GM12878 (cell line): ENCODE measurements around the gene DDX4. TPM values are rescaled to one million over a fixed set of nuclear protein-coding genes. Genes with fewer than 3 reads are reported as not detected.

ENCODE experiments used
- ATAC-seq: fragments of 200-7000 bp; cut with Tn5 transposase; 3 replicates; pipeline ENCODE4 v1.9.1; 2020; ENCODE audit warnings: mild to moderate bottlenecking, moderate library complexity
- BruUV-seq: library from RNA; stranded (reverse); fragments of 400-500 nt; replicated peaks from 2 replicates; lab custom pipeline; 2021; lab: Mats Ljungman, UMichigan
- CTCF ChIA-PET: fragments of 300-600 bp; sonication (Branson Sonifier 250); formaldehyde crosslinking; extraction: SDS; loops from one replicate; lab custom pipeline; 2021; ENCODE audit warnings: inconsistent platforms; lab: Yijun Ruan, JAX
- POLR2A ChIA-PET: fragments of 350-600 bp; formaldehyde crosslinking; extraction: SDS; loops from one replicate; lab custom pipeline; 2021; ENCODE audit warnings: inconsistent platforms; lab: Charles Lee
- RAD21 ChIA-PET: fragments of 300-600 bp; sonication (Branson Sonifier 250); formaldehyde crosslinking; loops from one replicate; lab custom pipeline; 2023; ENCODE audit warnings: antibody characterized with exemption; ENCODE audit not compliant: unreplicated experiment; lab: Charles Lee
- SMC1A ChIA-PET: fragments of 300-600 bp; sonication (Branson Sonifier 250); formaldehyde crosslinking; loops from one replicate; lab custom pipeline; 2023; ENCODE audit not compliant: unreplicated experiment, uncharacterized antibody; lab: Charles Lee
- DNase-seq: peaks from one replicate; pipeline ENCODE4 v3.0.0-alpha.2; 2011; ENCODE audit warnings: low read depth, low spot score
- FAIRE-seq: peaks from 3 replicates; lab custom pipeline; 2011; peaks lifted over from hg19 to GRCh38; lab: Jason Lieb, UNC
- H2AFZ ChIP-seq: 2 replicates; pipeline ENCODE4 v1.6.0; 2011; ENCODE audit warnings: low read depth, low read length, control low read depth; ENCODE audit not compliant: control insufficient read depth
- H3K27ac ChIP-seq: 2 replicates; pipeline ENCODE4 v1.5.1; 2011; ENCODE audit warnings: control low read depth; ENCODE audit not compliant: control insufficient read depth, insufficient read depth
- H3K27me3 ChIP-seq, 2 experiments: replicated peaks in 1 of 2; 2 replicates each; pipeline versions ENCODE4 v1.6.0 to v1.6.1; 2011; ENCODE audit warnings: low read length in 1 of 2; ENCODE audit not compliant: control insufficient read depth in 2 of 2, insufficient read depth in 2 of 2
- H3K36me3 ChIP-seq, 2 experiments: 2 replicates each; pipeline ENCODE4 v1.5.1; 2011; ENCODE audit warnings: low read length in 1 of 2; ENCODE audit not compliant: control insufficient read depth in 2 of 2, insufficient read depth in 2 of 2
- H3K4me1 ChIP-seq: 2 replicates; pipeline ENCODE4 v1.6.1; 2011; ENCODE audit warnings: mild to moderate bottlenecking, low read length, moderate library complexity, mixed read lengths; ENCODE audit not compliant: control insufficient read depth, insufficient read depth
- H3K4me2 ChIP-seq: 2 replicates; pipeline ENCODE4 v1.6.0; 2011; ENCODE audit warnings: control low read depth; ENCODE audit not compliant: control insufficient read depth, insufficient read depth
- H3K4me3 ChIP-seq: fragments of 200-600 bp; sonication (generic); 2 replicates; pipeline ENCODE4 v1.5.1; 2016
- H3K79me2 ChIP-seq: 2 replicates; pipeline ENCODE4 v1.6.0; 2011; ENCODE audit warnings: low read length; ENCODE audit not compliant: control insufficient read depth, insufficient read depth
- H3K9ac ChIP-seq: 2 replicates; pipeline ENCODE4 v1.8.0; 2011; ENCODE audit warnings: low read length, control low read depth, mixed read lengths; ENCODE audit not compliant: control insufficient read depth, insufficient read depth
- H3K9me3 ChIP-seq: replicated peaks from 3 replicates; pipeline ENCODE4 v1.5.1; 2011; ENCODE audit warnings: mild to moderate bottlenecking, low read length; ENCODE audit not compliant: control insufficient read depth, insufficient read depth
- H4K20me1 ChIP-seq: 2 replicates; pipeline ENCODE4 v1.6.0; 2011; ENCODE audit not compliant: control insufficient read depth, insufficient read depth
- BHLHE40 ChIP-seq, 2 experiments: fragments of 450-650 bp in 1 of 2; IDR thresholded peaks; 2 replicates each; pipeline ENCODE4 v1.6.1; 2011 to 2017; ENCODE audit warnings: low read depth in 2 of 2, borderline replicate concordance in 1 of 2, improper control_type of control experiment in 1 of 2, low read length in 1 of 2, mild to moderate bottlenecking in 1 of 2
- CREM ChIP-seq: IDR thresholded peaks from 2 replicates; pipeline ENCODE4 v1.6.1; 2014; ENCODE audit warnings: antibody characterized with exemption, low read depth
- NFYB ChIP-seq: IDR thresholded peaks from 2 replicates; pipeline ENCODE4 v1.6.1; 2011; ENCODE audit warnings: low read depth, mild to moderate bottlenecking, low read length, improper control_type of control experiment, moderate library complexity; ENCODE audit not compliant: insufficient read depth
- PAX5 ChIP-seq: IDR thresholded peaks from 2 replicates; pipeline ENCODE4 v1.6.1; 2011; ENCODE audit warnings: low read depth, low read length, borderline replicate concordance
- WRNIP1 ChIP-seq: IDR thresholded peaks from 2 replicates; pipeline ENCODE4 v1.6.1; 2011; ENCODE audit warnings: low read depth, low read length, improper control_type of control experiment, borderline replicate concordance
- ZSCAN29 ChIP-seq: fragments of 450-650 bp; IDR thresholded peaks from 2 replicates; pipeline ENCODE4 v1.6.1; 2017; ENCODE audit warnings: mild to moderate bottlenecking, moderate library complexity
- WGBS: methylation state at CpG from one replicate; pipeline ENCODE4 v1.1.6; 2016; ENCODE audit warnings: low lambda C conversion rate; ENCODE audit not compliant: insufficient replicate concordance, insufficient coverage; ENCODE audit errors: missing lambda C conversion rate; 5-methylcytosine and 5-hydroxymethylcytosine counted together
- in situ Hi-C: fragments of 300-500 bp; cut with MboI; formaldehyde crosslinking; loops from 9 replicates; pipeline ENCODE4 v1.14.3; 2018; ENCODE audit warnings: mixed read lengths
- intact Hi-C: fragments of 100-400 bp; cut with micrococcal nuclease; formaldehyde crosslinking; loops from one replicate; pipeline ENCODE4 v1.14.2; 2022; ENCODE audit not compliant: unreplicated experiment
- polyA plus RNA-seq, 11 experiments: library from polyadenylated mRNA; depleted of rRNA in 4 of 11; unstranded in 6 of 11; stranded (reverse) in 5 of 11; fragments of >200 nt; fragmentation: Nextera tagmentation in 4 of 11; fragmentation: Illumina TruSeq in 1 of 11; extraction: Ambion mirVana in 4 of 11; extraction: Trizol in 1 of 11; gene quantifications; 1 replicate in 1 of 11; 2 replicates in 10 of 11; pipeline versions ENCODE4 v1.2.1 to v1.2.3, GENCODE V29; 2011 to 2016; ENCODE audit warnings: inconsistent platforms in 2 of 11, missing spikeins in 2 of 11, low read depth in 1 of 11
- total RNA-seq, 4 experiments: library from RNA; depleted of rRNA in 3 of 4; stranded (reverse); fragments of >200 nt in 3 of 4; fragmentation: Illumina TruSeq in 1 of 4; extraction: Trizol in 1 of 4; gene quantifications; 2 replicates each; pipeline versions ENCODE4 v1.2.1 to v1.2.3, GENCODE V29; 2013 to 2021

DDX4 gene
- total and polyA plus RNA-seq, 10 of the 15 experiments (the other 5 are each of a cell fraction or from before 2014, with no cell fraction given), result 0.05 to 0.36 (median 0.09) TPM; not detected in 4

DNA sequence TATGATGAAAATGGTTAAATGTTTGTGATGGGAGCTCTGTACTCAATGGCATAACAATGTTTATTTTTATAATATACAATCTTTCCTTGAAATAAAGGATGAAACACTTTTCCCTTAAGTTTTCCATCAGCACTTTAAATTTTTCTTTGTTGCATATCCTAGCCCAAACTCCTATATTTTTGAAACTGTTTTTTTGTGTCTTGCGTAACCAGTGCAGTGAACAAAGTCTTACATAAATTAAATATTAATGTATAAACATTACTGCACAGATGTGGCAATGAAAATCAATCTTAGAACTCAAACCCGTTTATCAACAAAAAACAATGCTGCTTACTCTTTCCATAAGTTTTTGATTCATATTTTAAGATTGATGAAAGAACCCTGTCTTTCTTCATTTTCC, 79.2 kb downstream of the DDX4 start (continued):
- TF ChIP-seq WRNIP1 (no peak), NFYB (no peak), CREM (no peak), ZSCAN29 (no peak)

DNA sequence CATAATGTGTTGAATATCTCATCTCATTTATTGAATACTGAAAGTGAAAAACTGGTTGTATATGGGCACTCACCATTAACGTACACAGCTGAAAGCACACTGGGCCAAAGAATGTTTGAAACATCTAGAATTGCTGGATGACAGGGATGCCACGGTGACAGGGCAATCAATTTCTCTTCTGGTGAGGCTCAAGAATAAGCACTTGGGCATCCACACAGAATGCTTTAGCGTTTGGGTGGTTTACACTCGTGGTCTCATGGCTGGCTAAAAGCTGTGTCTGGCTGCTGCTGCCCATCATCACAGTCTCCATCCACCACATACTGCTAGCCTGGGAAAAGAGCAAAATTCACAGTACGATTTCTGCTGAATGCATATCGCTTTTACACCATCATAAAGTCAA, 82.6 kb downstream of the DDX4 start:
- Histone ChIP-seq H4K20me1 (no peaks in the 10 kb centered on the region), H3K27me3 (peaks cover 0 to 8% of the 10 kb centered on the region in 2 experiments; a peak in 1 of 4 replicates), H3K36me3 (no peaks in the 10 kb centered on the region), H3K4me2 (no peak overlapping the region), H2AFZ (no peak overlapping the region), H3K27ac (no peak overlapping the region), H3K79me2 (no peaks in the 10 kb centered on the region), H3K4me1 (no peaks in the 10 kb centered on the region), H3K9me3 (no peaks in the 10 kb centered on the region; the same call in 2 of the 3 replicates), H3K9ac (no peak overlapping the region), H3K4me3 (no peak overlapping the region)
- FAIRE-seq (no peak), ATAC-seq (no peak), DNase-seq (no peak)
- CTCF ChIA-PET, result interaction anchor here (0.6 kb wide), 1 partner anchor 9 kb away, joined by 3 read pairs; no protein-coding TSS in a partner anchor
- RAD21 ChIA-PET, result no interaction called here
- in situ Hi-C loops (no loop called here), intact Hi-C loops (no loop called here)
- 21% methylated on average over 6 of the region's 6 CpGs for WGBS
- TF ChIP-seq PAX5 (no peak), BHLHE40 (IDR thresholded peaks at IDR 0.05; ENCODE audit: borderline replicate concordance in 1 of 2, low read depth in 2 of 2, low read length in 1 of 2) (no peak)
- POLR2A ChIA-PET, result no interaction called here
- SMC1A ChIA-PET, result interaction anchor here (0.6 to 0.7 kb wide), 3 partner anchors 18 to 328 kb away, joined by 3 read pairs; no protein-coding TSS in a partner anchor
- BruUV-seq, result no TSS peak
